ENCODE results near the gene FSTL5. TPM values are rescaled to one million over a fixed set of nuclear protein-coding genes. Genes with fewer than 3 reads are reported as not detected.
A peak's percentile ranks its signal among the peaks of the same experiment; 100 is the strongest.

The FSTL5 gene
- total RNA-seq, 1 experiment from 2014 or later = 0.55 TPM

DNA sequence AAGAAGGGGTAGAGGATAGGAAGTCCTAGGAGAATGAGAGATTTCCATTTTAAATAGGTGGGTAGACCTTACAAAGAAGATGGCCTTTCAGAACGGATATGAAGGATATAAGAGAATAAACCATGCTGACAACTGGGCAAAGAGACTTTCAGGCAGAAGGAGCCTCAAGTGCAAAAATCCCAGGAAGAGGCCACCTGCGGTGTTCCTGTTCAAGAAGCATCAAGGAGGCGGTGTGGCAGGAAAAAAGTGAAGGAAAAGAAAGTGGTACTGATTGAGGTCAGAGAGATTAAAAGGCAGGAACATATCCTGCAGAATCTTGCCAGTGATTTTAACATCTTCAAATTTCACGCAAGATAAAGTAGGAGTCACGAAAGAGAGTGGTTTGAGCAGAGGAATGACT is 172.0 kb downstream of the FSTL5 start:
- Mint-ChIP-seq H3K9me3 (peaks cover 10% of the 10 kb centered on the region), H3K27me3 (ENCODE audit: low read depth) (no peaks in the 10 kb centered on the region), H3K4me1 (peaks cover 49% of the 10 kb centered on the region), H3K27ac (peak overlapping the region; percentile 55), H3K36me3 (peaks cover 8% of the 10 kb centered on the region), H3K4me3 (no peak overlapping the region)
- ChIA-PET POLR2A (no interaction called here), CTCF (no interaction called here)
- TF ChIP-seq E2F4 (CRISPR knock-in tag; IDR thresholded peaks at IDR 0.05; ENCODE audit: borderline replicate concordance, low read depth) (no peak), NFATC4 (CRISPR knock-in tag; IDR thresholded peaks at IDR 0.05) (no peak), NR1H2 (CRISPR knock-in tag; IDR thresholded peaks at IDR 0.05) (no peak), OVOL2 (CRISPR knock-in tag; IDR thresholded peaks at IDR 0.05; ENCODE audit: borderline replicate concordance) (no peak), SP1 (CRISPR knock-in tag; conservative IDR thresholded peaks at IDR 0.05) (no peak), E2F1 (CRISPR knock-in tag; IDR thresholded peaks at IDR 0.05) (no peak), NFE2L1 (CRISPR knock-in tag; IDR thresholded peaks at IDR 0.05) (no peak), NR3C1 (CRISPR knock-in tag; conservative IDR thresholded peaks at IDR 0.05; ENCODE audit: low read depth) (no peak), SMAD3 (CRISPR knock-in tag; IDR thresholded peaks at IDR 0.05; ENCODE audit: borderline replicate concordance) (no peak), NFYB (CRISPR knock-in tag; conservative IDR thresholded peaks at IDR 0.05; ENCODE audit: low read depth) (no peak), MXD4 (CRISPR knock-in tag; IDR thresholded peaks at IDR 0.05; ENCODE audit: borderline replicate concordance) (no peak), GTF2I (CRISPR knock-in tag; conservative IDR thresholded peaks at IDR 0.05) (no peak), TEAD4 (CRISPR knock-in tag; IDR thresholded peaks at IDR 0.05) (no peak), ZNF219 (CRISPR knock-in tag; IDR thresholded peaks at IDR 0.05; ENCODE audit: borderline replicate concordance) (no peak), CREB1 (CRISPR knock-in tag; IDR thresholded peaks at IDR 0.05) (no peak)
- TF ChIP-seq, protein P1, sequence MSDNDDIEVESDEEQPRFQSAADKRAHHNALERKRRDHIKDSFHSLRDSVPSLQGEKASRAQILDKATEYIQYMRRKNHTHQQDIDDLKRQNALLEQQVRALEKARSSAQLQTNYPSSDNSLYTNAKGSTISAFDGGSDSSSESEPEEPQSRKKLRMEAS (CRISPR knock-in tag; IDR thresholded peaks at IDR 0.05) = no peak
- TF ChIP-seq, protein P2, sequence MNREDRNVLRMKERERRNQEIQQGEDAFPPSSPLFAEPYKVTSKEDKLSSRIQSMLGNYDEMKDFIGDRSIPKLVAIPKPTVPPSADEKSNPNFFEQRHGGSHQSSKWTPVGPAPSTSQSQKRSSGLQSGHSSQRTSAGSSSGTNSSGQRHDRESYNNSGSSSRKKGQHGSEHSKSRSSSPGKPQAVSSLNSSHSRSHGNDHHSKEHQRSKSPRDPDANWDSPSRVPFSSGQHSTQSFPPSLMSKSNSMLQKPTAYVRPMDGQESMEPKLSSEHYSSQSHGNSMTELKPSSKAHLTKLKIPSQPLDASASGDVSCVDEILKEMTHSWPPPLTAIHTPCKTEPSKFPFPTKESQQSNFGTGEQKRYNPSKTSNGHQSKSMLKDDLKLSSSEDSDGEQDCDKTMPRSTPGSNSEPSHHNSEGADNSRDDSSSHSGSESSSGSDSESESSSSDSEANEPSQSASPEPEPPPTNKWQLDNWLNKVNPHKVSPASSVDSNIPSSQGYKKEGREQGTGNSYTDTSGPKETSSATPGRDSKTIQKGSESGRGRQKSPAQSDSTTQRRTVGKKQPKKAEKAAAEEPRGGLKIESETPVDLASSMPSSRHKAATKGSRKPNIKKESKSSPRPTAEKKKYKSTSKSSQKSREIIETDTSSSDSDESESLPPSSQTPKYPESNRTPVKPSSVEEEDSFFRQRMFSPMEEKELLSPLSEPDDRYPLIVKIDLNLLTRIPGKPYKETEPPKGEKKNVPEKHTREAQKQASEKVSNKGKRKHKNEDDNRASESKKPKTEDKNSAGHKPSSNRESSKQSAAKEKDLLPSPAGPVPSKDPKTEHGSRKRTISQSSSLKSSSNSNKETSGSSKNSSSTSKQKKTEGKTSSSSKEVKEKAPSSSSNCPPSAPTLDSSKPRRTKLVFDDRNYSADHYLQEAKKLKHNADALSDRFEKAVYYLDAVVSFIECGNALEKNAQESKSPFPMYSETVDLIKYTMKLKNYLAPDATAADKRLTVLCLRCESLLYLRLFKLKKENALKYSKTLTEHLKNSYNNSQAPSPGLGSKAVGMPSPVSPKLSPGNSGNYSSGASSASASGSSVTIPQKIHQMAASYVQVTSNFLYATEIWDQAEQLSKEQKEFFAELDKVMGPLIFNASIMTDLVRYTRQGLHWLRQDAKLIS (CRISPR knock-in tag; IDR thresholded peaks at IDR 0.05; ENCODE audit: borderline replicate concordance) = no peak
- TF ChIP-seq, protein P3, sequence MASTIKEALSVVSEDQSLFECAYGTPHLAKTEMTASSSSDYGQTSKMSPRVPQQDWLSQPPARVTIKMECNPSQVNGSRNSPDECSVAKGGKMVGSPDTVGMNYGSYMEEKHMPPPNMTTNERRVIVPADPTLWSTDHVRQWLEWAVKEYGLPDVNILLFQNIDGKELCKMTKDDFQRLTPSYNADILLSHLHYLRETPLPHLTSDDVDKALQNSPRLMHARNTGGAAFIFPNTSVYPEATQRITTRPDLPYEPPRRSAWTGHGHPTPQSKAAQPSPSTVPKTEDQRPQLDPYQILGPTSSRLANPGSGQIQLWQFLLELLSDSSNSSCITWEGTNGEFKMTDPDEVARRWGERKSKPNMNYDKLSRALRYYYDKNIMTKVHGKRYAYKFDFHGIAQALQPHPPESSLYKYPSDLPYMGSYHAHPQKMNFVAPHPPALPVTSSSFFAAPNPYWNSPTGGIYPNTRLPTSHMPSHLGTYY (CRISPR knock-in tag; IDR thresholded peaks at IDR 0.05) = no peak
- DNase-seq (ENCODE audit: low spot score) = peak; percentile 16
- peak; percentile 44 for ATAC-seq

DNA sequence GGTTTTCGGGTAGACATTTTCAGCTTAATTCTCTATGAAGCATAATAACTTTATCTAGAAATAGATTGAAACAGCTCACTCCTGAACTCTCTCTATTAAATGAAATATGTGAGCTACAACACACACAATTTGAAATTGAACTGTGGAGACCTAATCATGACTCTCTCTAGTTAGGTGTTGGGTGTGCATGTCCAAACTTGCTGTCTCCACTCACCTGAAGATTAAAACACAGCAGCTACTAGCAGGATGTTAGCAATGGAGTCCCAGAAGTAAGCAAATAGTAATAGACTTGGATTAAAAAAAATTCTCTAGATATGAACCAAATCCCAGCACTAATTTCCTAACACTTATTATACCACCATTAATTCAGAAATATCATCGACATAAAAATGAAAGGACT is 173.1 kb downstream of the FSTL5 start:
- peaks cover 40% of the 10 kb centered on the region for H3K4me1 Mint-ChIP-seq
- POLR2A ChIA-PET = no interaction called here
- H3K9me3 Mint-ChIP-seq = peaks cover 10% of the 10 kb centered on the region
- DNase-seq (ENCODE audit: low spot score) (no peak), ATAC-seq (no peak)
- H3K36me3 Mint-ChIP-seq = peaks cover 8% of the 10 kb centered on the region
- CTCF ChIA-PET = no interaction called here
- H3K4me3 Mint-ChIP-seq = no peak overlapping the region
- H3K27me3 Mint-ChIP-seq (ENCODE audit: low read depth) = no peaks in the 10 kb centered on the region
- no peak overlapping the region for H3K27ac Mint-ChIP-seq
- TF ChIP-seq, protein P4, sequence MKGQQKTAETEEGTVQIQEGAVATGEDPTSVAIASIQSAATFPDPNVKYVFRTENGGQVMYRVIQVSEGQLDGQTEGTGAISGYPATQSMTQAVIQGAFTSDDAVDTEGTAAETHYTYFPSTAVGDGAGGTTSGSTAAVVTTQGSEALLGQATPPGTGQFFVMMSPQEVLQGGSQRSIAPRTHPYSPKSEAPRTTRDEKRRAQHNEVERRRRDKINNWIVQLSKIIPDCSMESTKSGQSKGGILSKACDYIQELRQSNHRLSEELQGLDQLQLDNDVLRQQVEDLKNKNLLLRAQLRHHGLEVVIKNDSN (CRISPR knock-in tag; IDR thresholded peaks at IDR 0.05) = no peak
- no peak for TF ChIP-seq MYBL2 (CRISPR knock-in tag; IDR thresholded peaks at IDR 0.05)
- no peak for TF ChIP-seq CREM (CRISPR knock-in tag; IDR thresholded peaks at IDR 0.05)
- no peak for TF ChIP-seq SMAD4 (CRISPR knock-in tag; IDR thresholded peaks at IDR 0.05)
- TF ChIP-seq RORB (CRISPR knock-in tag; IDR thresholded peaks at IDR 0.05) = no peak
- TF ChIP-seq, protein P5, sequence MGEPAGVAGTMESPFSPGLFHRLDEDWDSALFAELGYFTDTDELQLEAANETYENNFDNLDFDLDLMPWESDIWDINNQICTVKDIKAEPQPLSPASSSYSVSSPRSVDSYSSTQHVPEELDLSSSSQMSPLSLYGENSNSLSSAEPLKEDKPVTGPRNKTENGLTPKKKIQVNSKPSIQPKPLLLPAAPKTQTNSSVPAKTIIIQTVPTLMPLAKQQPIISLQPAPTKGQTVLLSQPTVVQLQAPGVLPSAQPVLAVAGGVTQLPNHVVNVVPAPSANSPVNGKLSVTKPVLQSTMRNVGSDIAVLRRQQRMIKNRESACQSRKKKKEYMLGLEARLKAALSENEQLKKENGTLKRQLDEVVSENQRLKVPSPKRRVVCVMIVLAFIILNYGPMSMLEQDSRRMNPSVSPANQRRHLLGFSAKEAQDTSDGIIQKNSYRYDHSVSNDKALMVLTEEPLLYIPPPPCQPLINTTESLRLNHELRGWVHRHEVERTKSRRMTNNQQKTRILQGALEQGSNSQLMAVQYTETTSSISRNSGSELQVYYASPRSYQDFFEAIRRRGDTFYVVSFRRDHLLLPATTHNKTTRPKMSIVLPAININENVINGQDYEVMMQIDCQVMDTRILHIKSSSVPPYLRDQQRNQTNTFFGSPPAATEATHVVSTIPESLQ (CRISPR knock-in tag; IDR thresholded peaks at IDR 0.05) = no peak
